NCI-H128 (cell line): ENCODE measurements around the gene ABLIM2.

Experiments used
- DNase-seq: peaks from one replicate; lab custom pipeline; 2025; ENCODE audit not compliant: unreplicated experiment; lab: John Stamatoyannopoulos, UW

Gene ABLIM2

DNA sequence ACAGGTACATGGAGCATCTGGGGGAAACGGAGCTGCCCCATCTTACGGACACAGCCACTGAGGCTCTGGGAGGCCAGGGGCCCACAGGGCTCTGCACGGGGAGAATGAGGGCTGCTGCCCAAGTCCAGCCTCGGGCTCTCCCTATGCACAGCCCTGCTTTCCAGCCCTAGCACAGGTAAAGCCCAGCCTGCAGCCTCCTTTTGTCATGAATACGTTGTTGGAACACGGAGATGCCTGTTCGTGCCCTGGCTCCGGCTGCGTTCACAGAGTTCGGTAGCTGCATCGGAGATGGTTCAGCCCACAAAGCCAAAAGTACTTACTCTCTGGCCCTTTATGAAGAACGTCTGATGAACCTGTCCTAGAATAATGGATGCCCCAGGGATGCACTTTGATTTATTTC is 150.2 kb downstream of the ABLIM2 start:
- no peak for DNase-seq

DNA sequence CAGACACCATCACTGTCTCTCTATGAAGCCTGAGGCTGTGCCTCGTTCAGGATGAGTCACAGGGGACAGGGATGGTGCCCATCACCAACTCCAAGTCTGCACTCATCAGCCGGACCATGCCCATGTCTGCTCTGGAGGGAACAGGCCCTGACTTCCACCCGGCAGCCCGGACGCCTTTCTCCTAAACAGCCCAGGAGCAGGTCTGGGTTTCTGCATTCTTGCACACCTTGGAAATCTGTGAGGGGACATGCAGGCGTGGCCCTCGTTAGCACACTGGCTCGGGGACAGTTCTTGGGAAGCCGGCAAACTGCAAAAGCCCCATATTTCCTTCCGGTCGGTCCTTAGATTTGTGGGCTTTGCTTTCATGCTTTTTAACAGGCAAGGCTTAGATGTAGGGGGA is 151.0 kb downstream of the ABLIM2 start:
- DNase-seq = no peak

DNA sequence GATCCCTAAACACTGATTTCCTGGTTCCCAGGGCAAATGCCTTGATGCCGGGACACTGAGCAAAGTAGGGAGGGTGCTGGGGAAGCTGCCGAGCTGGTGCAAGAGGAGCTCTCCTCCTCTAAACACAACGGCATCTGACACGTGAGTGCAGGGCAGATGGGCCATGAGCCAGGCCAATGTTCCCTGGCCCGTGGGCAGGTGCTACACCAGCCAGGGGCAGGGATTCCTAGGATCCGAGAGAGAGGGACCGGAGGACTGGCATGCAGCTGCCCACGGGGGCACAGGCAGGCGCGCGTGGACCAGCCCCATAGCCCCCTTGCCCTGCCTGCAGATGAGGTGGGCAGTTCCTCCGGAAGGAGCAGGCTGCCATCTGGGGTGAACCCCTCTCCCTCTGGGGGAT is 152.1 kb downstream of the ABLIM2 start:
- DNase-seq = no peak

DNA sequence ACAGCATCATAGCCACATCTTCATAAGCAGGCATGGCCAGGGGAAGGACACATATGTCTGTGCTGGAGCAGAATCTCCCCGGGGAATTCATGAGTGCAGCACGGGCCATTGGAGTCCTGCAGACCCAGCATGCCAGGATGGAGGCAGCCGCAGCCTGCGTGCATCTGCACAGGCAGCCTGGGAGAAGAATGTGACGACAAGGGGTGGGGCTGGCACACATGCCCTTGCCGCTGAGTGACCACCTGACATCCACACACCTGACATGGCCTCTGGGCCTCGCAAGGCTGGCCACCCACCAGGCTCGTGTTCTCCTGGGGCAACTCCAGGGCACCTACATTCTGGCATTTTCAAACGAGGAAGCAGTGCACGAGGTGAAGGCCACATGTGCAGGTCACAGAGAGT is 152.8 kb downstream of the ABLIM2 start:
- DNase-seq = no peak

DNA sequence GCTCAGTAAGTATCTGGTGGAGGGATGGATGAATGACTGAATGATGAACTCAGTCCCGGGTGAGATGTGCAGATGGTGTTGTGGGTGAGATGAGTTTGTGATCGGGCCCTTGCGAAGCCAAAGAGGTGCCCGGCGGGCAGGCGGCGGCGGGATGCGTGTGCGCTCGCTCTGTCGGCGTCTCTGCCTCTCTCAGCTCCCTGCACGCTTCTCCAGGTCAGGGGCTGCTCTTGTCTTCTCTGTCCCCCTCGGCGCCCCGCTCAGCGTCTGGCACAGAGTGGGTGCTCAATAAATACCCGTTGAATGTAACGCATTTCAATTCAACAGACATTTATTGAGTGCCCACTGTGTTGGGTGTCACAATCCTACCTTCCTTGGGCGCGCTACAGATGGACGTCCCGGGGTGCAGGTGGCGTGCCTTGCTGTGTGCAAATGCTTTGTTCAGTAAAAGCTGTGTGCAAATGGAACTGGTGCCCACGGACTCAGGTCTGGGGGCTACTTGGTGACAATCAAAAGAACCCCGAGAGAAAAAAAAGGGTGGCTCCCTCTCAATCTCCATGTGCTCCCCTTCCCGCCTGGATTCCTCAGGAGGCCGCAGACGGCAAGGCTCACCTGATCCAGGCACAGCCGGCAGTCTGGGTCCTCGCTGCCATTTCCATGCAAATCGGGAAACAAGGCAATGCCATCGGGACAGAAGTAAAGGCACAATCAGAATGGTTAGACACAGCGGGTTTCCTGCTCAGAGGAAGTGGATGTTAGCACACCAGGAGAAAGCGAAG is 153.4 kb downstream of the ABLIM2 start:
- DNase-seq = no peak

DNA sequence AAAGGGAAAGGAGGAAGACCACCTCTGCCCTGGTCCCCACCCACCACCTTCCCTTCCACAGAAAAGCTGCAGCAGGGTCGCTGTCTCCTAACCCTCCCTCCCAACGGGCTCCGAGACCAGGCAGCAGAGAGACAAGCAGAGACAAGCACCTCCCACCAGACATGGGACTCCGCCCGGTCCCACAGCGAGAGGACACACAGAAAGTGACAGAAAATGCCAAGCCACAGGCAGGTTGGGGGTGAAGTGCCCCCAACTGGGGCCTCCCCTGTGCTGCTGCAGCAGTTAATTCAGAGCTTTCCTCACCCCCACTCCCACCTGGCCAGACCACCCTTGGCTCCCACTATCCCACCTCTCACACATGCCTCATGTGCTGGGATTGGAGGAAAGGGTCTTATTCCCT is 154.5 kb downstream of the ABLIM2 start:
- no peak for DNase-seq

DNA sequence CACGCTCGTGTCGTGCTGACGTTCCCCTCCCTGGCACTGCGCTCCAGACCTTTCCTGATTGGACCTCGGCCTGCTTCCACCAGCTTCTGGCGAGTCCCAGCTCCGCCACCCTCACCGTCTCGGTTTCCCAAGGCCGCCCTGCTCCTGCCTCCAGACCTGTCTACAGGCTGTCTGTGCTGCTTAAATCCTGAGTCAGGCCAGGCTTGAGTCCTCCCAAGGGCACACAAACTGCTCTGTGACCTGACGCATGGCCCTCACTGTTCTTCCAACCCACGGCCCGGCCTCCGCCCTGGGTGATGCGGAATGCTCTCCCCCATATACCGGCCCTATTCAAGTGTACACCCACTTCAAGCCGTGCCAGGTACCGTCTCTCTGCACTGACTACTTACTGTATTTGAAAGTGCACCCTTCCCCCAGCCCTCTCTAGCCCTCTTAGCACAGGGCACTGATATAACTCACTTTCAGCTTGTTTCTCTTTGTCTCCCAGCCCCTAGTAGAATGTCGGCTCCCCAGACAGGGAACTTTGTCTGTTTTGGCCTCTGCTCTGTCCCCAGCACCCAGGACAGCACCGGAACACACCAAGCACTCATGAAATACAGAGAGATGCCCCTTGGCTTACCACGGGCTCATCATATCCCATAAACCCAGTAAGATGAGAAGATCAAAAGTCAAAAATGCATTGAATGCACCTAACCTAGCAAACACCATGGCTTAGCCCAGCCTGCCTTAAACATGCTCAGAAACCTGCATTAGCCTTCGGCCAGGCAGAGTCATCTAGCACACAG is 155.9 kb downstream of the ABLIM2 start:
- no peak for DNase-seq

DNA sequence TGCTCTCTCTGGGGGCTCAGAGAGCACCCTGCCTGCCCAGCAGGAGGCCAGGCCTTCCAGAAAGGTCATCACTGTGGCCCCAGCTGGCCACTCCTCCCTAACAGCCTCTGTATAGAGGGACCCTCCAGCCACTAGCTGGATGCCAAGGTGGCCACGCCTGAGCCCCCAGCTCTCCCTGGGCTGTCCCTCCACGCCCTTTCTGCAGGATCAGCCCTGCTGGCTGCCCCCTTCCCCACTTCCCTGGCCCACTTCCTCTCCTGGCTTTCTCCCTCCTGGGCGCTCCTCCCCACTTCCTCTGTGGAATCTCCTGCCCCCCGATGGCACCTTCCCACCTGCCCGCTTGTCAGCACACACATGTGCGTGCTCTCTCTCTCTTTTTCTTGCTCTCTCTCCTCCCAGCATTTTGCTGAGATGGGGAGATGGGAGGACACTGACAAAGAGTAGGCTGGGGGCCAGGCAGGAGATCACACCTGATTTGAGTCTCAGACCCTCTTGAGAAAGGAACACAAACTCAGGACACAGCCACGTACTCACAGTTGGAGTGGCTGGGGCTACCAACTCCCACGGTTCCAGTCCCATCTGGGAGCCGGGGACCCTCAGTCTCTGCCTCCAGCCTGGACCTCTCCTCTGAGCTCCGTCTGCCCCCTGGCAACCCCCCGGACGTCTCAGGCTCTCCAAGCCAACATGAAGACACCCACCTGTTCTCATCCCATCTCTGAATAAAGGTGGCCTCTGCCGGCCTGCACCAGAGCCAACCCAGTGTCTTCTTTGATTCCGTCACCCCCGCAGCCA is 156.9 kb downstream of the ABLIM2 start:
- DNase-seq = no peak

DNA sequence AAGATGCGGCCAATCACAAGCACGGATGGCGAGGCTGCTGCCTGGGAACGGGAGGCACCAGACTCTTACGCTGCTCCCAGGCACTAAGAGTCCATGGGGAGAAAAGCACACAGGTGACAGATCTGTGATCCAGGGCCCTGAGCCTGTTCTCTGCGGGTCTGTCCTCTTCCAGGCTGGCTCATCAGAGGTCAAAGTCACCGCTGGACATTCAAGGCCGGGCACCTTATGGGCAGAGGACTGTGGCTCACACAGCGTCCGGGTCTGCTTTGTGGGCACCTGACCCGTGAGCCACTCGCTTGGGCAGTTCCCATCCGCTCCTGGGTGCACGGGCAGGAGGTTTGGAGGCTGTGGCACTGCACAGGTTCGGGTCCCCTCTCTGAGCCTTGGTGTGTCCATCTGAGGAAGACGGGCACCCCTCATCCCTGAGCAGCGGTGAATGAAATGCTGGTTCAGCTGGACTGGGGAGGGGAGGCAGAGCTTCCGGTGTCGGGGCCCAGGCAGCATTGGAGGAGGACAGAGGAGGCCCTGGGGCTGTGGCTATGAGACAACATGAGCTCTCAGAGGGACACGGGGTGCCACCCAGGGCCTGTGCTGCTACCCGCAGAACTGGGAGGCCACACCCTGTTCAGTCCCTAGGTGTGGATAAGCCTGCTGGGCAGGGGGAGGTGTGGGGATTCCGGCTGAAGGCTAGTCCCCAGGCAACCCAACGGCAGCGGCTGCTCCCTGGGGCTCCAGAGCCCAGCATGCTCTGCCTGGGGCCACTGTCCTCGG is 157.7 kb downstream of the ABLIM2 start:
- DNase-seq = no peak

DNA sequence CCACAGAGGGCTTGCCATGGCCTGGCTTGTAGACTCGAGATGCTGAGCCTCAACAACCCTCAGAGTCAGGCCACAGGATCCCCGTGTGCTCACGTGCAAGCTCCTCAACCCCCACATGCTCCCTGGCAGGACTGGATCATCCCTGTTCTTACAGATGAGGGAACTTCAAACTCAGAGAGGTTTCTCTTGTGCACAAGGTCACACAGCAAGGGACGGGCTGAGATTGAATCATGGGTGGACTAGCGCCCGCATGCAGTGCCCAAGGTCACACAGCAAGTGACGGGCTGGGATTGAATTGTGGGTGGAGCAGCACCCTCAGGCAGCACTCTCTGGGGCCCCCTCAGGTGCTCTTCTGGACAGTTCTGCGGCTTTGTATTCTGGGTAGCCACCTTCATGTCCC is 158.4 kb downstream of the ABLIM2 start:
- DNase-seq = no peak

DNA sequence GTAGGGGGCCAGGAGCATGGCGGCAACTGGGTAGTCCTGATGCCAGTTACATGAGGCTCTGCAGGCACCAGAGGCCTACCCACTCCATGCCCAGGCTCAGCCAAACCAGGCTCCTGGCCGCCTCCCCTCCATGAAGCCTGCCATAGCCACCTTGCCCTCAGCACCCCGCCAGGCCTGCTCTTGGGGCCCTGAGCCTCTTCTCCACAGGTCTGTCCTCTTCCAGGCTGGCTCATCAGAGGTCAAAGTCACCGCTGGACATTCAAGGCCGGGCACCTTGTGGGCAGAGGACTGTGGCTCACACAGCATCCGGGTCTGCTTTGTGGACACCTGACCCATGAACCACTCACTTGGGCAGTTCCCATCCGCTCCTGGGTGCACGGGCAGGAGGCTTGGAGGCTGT is 158.9 kb downstream of the ABLIM2 start:
- DNase-seq = no peak

DNA sequence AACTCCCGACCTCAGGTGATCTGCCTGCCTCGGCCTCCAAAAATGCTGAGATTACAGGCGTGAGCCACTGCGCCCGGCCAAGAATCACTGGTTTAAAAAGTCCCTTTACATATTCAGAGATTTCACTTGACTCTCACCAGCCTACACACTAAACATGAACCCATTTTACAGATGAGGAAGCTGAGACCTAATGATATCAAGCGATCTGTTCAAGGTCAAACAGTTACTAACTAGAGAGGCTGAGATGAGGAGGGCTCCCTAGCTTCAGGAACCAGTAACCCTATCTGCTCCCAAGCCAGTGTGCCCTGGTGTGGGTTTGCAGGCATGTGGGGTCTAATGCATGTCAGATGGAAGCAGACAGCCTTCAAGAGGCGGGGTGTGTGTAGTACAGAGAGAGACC is 159.3 kb downstream of the ABLIM2 start:
- no peak for DNase-seq

DNA sequence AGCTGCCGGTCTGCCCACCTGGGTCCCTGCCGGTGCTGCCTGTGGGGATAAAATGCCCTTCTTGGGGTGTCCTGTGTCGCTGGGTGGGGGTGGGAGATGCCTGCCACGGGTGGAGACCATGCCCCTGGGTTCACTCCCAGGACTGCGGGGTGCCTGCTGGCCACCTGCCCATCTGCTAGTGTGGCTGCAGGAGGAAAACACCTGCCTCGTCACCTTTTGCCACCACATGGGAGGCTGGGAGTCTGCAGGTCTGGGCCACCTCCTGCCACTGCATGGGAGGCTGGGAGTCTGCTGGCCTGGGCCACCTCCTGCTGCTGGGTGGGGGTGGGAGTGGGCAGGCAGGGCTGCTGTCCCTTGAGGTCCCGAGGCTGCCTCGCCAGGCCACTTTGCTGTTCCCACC is 160.2 kb downstream of the ABLIM2 start:
- DNase-seq = no peak

DNA sequence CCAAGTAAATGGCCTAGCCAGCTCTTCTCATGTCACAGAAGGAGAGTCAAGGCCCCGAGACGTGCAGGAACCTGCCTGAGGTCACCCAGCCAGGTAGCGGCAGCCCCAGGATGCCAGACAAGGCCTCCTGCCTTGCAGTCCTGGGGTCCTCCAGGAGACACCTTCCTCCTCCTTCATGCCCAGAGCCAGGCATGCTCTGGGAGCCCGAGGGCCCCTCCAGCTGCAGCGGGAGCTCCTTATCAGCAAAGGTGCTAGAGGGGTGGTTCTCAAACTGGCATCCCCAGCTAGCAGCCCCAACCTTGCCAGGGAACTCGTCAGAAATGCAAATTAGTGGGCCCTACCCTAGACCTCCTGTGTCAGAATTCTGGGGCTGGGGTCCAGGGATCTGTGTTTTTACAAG is 162.7 kb downstream of the ABLIM2 start:
- no peak for DNase-seq

DNA sequence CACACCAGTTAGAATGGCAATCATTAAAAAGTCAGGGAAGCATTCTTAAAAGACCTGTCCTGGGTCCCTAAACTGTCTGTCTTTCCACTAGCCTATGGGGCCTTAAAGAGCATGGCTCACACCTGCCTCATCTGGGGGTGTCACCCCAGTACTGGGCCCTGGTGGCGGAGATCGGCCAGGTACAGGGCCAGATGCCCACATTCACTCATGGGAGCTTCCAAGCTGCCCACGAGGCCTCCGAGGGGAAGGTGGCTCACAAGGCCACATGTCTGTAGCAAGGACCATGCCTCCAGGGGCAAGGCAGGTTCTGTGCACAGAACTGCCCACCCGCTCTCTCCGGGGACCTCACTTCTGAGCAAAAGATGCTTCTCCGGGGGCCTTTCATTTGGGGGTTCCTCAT is 163.5 kb downstream of the ABLIM2 start:
- no peak for DNase-seq

DNA sequence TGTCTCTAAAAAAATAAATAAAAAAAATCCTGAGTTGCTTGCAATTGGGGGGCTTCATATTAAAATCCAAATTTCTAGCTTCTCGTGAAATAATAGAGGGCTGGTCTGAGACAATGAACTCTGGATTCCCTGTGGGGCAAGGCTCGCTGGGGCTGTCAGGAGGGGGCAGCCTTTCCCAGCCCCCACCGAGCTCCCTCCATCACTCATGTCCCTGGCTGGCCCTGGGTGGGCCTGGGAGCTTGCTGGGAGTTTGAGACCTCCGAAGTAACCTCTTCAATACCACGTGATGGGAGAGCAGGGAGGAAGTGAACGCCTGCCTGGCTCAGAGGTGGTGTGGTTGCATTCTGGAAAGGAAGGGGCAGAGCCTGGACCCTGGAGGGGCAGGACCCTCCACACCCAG is 164.9 kb downstream of the ABLIM2 start:
- no peak for DNase-seq

DNA sequence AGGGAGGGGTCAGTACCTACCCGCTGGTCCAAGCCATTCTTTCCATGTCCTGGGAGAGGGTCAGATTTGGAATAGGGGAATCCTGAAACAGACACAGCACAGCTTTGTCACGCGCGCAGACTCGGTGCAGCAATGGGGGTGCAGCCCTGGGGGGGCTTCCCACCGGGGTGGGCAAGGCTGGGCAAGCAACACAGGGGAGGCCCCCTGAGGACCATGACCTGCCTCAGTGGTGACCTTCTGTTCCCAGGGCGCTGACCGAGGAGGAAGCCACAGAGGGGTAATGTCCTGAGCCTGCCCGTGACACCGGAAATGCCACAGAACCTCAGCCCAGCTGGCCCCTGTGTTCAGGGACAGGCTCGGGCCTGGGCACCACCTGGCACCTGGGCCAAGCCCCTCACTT is 165.8 kb downstream of the ABLIM2 start:
- DNase-seq = no peak

DNA sequence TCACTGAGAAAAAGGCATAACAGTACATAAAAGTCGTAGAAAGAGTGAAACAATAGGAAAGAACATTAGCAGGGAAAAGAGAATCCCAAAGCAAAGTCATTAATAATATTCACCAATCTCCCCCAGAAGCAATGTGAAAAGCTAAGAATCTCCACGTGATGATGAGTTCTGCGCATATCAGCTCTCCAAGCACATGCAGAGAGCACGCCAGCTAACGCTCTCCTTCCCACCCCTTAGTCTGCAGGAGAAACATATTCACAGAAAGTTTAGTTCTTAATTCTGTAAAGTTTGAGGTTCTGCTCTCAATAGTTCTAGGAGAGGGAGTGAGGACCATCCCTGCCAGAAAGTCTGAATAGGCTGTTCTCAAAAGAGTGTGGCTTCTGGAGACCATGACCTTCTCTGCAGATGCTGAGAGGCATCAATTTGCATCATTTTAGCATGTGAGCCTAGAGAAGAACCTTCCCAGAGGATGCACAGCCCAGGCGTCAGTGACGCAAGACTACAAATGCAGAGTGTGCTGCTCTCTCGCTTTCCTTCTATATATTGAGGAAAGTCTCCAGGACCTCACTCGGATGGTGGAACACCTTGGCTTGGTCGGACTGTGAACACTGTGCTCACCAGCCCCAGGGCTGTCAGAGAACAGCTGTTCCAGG is 167.7 kb downstream of the ABLIM2 start:
- no peak for DNase-seq

DNA sequence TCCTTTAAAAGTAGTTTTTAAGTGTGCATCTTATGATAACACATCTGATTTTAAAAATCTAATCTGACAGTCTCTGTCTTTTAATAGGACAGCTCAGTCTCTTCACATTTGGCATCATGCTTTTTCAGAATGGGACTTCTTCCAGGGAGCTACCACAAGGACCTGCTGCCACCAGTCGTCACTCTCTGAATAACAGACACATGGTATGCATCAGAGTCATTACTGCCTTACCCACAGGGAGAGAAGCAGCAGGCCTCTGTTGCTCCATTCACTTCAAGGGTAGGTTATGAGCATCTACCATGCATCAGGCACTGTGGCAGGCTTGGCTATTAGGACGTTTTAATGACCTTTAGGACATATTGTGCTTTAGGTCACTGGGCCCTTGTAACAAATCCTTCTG is 169.0 kb downstream of the ABLIM2 start:
- no peak for DNase-seq

DNA sequence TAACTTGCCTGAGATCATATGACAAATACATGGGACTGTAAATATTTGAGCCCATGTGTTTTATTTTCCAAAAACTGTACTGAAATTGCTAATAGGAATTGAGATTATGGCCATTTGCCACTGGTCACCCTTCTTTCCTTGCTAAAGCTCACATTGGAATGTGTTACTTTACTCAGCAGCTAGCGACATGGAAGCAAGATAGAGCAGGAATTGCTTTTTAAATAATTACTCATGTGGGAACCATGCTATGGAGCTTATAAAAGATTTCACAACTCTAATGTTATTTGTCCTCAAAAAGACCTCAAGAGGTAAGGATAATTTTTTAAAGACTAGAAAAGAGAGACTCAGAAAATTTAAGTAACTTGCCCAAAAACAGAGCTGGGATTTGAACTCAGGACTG is 170.2 kb downstream of the ABLIM2 start:
- DNase-seq = no peak
